T-helper 2 cell treated with Interferon-gamma antibody and Interleukin-4, amounts not matched to agents 5 μg/mL and 100 μg/mL, for 36 hours (primary cell): ENCODE results near the gene CATSPER2.
"Not testable (repeated sequence)": the region's sequence is repeated elsewhere in the genome, so short reads cannot be mapped to it uniquely, and the experiment has no call there.

ENCODE experiments used
- DNase-seq: peaks from one replicate; pipeline ENCODE4 v3.0.0; 2021; ENCODE audit warnings: low spot score
- H3K27ac Mint-ChIP-seq: one replicate; pipeline ENCODE4 v1.8.0; 2021; ENCODE audit warnings: mild to moderate bottlenecking, mixed read lengths
- H3K27me3 Mint-ChIP-seq: one replicate; pipeline ENCODE4 v1.8.0; 2021; ENCODE audit warnings: low read depth, mixed read lengths
- H3K36me3 Mint-ChIP-seq: one replicate; pipeline ENCODE4 v1.8.0; 2021; ENCODE audit warnings: low read depth, mixed read lengths
- H3K4me1 Mint-ChIP-seq: one replicate; pipeline ENCODE4 v1.8.0; 2021; ENCODE audit warnings: low read depth, mixed read lengths
- H3K4me3 Mint-ChIP-seq: one replicate; pipeline ENCODE4 v1.8.0; 2022; ENCODE audit warnings: mild to moderate bottlenecking, moderate library complexity, mixed read lengths
- H3K9me3 Mint-ChIP-seq: one replicate; pipeline ENCODE4 v1.8.0; 2021; ENCODE audit warnings: mixed read lengths

The CATSPER2 gene

DNA sequence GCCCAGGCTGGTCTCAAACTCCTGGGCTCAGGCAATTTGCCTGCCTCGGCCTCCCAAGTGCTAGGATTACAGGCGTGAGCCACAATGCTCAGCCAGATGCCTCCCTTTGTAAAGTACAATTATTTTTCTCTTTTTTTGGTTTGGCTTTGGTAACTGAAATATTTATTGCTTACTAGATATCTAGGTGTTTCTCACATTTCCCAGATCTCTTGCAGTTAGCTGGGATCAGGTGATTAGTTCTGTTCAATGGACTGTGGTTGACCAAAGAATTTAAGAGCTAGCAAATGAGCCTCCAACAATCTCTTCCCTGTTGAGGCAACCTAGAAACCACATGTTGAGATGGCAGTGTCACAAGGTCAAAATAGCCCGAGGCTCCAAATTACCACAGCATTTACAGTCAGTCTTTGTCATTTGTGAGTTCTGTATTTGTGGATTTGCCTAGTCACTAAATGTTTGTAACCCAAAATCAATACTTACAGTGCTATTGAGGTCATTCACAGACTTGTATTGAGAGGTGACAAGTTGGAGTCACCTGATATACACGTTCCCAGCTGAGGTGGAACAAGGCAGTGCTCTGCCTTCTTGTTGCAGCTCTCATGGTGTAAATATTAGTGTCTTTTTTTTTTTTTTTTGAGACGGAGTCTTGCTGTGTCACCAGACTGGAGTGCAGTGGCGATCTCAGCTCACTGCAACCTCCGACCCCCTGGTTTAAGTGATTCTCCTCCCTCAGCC, 26.4 kb downstream of the CATSPER2 start:
- H3K4me3 Mint-ChIP-seq, DNase-seq, H3K27ac Mint-ChIP-seq, H3K36me3 Mint-ChIP-seq, H3K9me3 Mint-ChIP-seq, H3K4me1 Mint-ChIP-seq, H3K27me3 Mint-ChIP-seq: not testable (repeated sequence)

DNA sequence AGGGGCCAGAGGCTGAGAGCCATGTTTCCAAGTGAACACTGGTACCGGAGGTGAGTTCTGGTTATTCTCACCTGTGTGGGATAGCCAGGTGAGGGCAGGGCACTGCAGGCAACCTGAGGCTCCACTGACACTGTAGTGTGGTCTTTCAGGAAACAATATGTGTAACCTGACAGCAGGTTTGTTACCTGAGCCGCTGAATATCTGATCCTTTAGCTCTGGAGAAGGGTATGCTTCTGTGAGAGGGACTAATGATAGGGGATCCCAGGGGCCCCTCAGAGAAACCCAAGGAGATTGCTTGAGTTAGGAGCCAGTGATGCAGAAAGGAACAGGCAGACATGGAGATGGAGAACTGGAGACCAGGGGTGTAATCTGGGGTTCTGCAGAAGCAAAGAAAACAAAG, 29.9 kb downstream of the CATSPER2 start, which contains the start of gene STRC:
Gene STRC (minus strand): TSS at position 101 of the 400 bp plus-strand sequence. CDS start 78 bp downstream, at position 23.
- H3K27me3 Mint-ChIP-seq, DNase-seq, H3K9me3 Mint-ChIP-seq, H3K4me1 Mint-ChIP-seq, H3K27ac Mint-ChIP-seq, H3K4me3 Mint-ChIP-seq, H3K36me3 Mint-ChIP-seq: not testable (repeated sequence)

DNA sequence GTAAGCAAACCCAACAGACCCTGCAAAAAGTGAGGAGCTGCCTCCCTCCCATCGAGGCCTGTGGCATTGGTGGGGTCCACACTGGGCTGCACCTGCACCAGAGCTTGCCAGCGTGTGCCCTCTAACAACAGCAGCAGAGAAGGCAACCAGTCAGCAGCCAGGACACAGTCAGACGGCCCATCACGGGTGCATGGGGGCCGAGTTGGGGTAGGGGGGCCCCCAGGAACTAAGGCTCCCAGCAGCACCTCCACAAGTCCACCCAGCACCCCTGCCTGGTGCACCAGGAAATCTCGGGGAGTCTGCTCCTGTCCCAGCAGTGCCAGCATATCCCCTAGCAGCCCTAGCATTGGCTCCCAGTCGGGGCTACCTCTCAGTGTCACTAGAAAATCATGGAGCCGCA, 30.9 kb downstream of the CATSPER2 start:
- not testable (repeated sequence) for H3K4me1 Mint-ChIP-seq, DNase-seq, H3K27me3 Mint-ChIP-seq, H3K36me3 Mint-ChIP-seq, H3K27ac Mint-ChIP-seq, H3K9me3 Mint-ChIP-seq, H3K4me3 Mint-ChIP-seq

DNA sequence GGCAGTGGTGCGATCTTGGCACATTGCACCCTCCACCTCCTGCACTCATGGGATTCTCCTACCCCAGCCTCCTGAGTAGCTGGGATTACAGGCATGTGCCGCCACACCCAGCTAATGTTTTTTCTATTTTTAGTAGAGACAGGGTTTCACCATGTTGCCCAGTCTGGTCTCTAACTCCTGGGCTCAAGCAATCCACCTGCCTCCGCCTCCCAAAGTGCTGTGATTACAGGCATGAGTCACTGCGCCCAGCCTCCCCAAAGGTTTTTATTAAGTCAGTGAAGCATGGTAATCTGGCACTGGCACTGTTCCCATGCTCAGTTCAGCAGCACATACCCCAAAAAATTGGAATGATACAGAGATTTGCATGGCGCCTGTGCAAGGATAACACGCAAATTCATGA, 46.4 kb downstream of the CATSPER2 start:
- H3K4me1 Mint-ChIP-seq, H3K36me3 Mint-ChIP-seq, H3K4me3 Mint-ChIP-seq, DNase-seq, H3K27ac Mint-ChIP-seq, H3K9me3 Mint-ChIP-seq: not testable (repeated sequence)
- H3K27me3 Mint-ChIP-seq, result peaks cover 14% of the 10 kb centered on the region

DNA sequence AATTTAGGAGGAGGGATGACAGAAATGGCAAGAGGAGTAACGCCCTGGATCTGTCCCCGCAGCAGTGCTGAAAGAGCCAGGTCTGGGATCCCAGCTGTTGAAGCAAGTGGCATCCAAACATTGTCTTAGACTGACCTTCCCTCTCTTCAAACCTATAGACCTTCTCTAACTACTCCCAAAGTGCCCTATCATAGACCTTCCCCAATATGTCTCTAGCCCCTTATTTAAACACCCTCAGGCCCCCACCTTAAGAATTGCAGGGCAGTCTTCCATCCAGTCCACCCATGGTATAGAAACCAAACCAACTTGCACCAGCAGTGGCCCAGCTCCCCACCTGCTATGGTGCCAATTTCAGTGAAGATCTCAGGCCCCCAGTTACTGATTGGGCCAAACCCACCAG, 48.4 kb downstream of the CATSPER2 start:
- not testable (repeated sequence) for H3K4me1 Mint-ChIP-seq, H3K9me3 Mint-ChIP-seq, H3K27ac Mint-ChIP-seq, H3K36me3 Mint-ChIP-seq, DNase-seq, H3K4me3 Mint-ChIP-seq
- H3K27me3 Mint-ChIP-seq, result peaks cover 19% of the 10 kb centered on the region

DNA sequence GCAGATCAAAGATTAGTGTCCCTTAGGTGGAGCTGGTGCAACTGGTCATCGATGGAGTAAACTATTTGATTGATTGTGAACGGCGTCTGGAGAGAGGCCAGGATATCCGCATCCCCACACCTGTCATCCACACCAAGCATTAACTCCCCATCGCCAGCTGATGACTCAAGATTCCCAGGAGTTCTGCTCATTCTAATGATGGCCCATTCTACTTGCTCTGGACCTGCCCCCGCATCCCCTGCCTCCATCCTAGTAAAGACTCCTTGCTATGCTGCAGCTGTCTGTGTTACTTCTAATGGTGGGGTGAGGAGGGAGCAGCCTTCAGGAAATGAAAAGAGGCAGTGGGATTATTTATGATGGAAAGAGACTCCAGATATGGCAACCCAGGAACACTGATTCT, 49.5 kb downstream of the CATSPER2 start:
- H3K4me1 Mint-ChIP-seq, H3K4me3 Mint-ChIP-seq, DNase-seq, H3K36me3 Mint-ChIP-seq, H3K27ac Mint-ChIP-seq, H3K9me3 Mint-ChIP-seq: not testable (repeated sequence)
- H3K27me3 Mint-ChIP-seq, result peaks cover 16% of the 10 kb centered on the region

DNA sequence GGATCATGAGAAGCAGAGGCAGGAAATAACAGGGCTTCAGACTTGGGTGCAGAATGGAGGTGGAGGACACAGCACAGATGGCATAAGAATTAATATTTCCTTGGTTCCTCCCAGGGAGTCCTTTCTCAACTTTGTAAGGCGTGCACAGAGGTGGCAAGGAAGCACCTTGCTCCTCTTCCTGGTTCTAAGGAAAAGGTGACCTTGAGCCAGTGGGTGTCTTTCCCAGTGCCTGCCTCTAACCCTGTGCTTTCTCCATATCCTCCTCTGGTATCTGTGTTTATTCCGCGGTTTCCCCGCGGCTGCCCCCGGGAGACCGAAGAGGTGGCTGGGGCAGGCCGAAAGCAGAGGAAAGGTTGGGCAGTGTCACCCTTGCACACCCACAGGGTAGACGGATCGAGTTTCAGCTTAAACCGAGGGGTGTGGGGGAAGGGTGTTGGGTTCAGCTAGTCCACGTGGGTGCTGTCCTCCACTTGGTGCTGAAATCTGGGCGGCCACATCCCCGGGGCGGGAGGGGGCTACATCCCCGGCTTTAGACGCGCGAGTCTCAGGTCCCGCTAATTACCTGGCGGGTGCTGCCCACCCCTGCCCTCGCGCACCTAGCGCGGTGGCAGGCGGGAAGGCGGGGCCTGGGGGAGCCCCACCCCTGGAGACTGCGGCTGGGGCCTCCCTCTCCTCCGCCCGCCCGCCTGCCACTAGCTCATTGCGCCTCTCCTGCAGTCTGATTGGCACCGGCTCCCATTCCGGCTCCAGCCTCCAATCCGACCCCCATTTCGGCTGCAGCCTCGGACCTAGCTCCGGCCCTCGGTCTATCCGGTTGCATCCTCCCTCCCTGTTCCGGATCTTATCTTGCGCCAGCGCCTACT, 55.1 kb downstream of the CATSPER2 start, which contains the start of gene CKMT1B:
Gene CKMT1B (plus strand): TSS at position 700 of the 863 bp plus-strand sequence. CDS start 192 bp downstream, outside the sequence.
- not testable (repeated sequence) for H3K4me3 Mint-ChIP-seq, H3K4me1 Mint-ChIP-seq, DNase-seq, H3K27ac Mint-ChIP-seq, H3K36me3 Mint-ChIP-seq, H3K9me3 Mint-ChIP-seq
- H3K27me3 Mint-ChIP-seq, result peaks cover 10% of the 10 kb centered on the region

DNA sequence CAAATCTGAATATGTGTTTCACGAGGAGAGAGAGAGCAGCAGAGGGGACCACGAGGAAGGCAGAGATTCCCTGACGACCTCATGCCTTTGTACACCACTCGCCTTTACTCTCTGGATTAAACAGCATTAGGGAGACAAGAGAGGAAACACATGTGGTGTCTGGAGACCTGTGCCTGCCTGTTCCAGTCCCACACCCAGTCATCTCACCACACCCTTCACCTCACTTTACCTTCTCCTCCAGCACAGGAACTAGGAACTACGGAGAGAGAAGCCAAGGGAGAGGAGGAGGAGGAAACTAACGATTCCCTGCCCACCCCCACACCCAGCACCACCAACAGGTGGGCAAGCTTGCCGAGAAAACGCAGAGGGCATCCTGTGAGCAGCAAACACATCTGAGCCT, 55.8 kb downstream of the CATSPER2 start:
- not testable (repeated sequence) for H3K36me3 Mint-ChIP-seq, H3K9me3 Mint-ChIP-seq, DNase-seq, H3K27me3 Mint-ChIP-seq, H3K4me1 Mint-ChIP-seq, H3K27ac Mint-ChIP-seq, H3K4me3 Mint-ChIP-seq

DNA sequence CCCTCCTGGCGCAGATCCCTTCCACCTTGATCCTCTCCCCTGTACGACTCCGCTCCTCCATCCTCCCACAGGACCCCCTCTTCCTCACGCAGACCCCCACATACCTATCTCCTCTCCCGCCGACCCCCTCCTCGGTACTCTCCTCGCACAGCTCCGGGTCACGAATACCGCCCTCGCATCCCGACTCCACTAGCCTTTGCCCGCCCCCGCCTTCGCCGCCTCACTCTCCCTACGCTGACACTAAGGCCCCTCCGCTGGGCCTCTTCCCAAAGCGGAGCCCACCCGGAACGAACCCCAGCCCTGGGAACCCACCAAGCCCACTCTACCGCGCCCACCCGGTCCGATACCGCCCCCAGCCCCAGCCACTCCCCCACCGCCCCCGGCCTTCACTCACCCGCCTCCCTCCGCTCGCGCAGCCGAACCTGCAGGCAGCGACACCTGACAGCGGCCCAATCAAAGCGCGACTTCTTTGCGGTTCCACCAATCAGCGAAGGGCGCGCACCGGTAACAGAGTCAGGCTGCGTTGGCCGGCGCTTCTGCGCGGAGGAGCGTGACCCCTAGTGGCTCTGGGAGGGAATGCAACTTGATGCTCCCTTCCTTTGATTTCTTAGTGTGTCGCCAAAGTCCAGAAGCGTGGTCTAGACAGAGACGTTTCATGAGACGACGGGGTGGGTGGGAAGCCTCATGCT, 58.7 kb downstream of the CATSPER2 start, which contains the start of gene PPIP5K1:
Gene PPIP5K1 (minus strand): TSS at position 431 of the 689 bp plus-strand sequence. CDS start 5,704 bp downstream, outside the sequence.
- not testable (repeated sequence) for H3K27me3 Mint-ChIP-seq, H3K4me3 Mint-ChIP-seq, H3K27ac Mint-ChIP-seq, DNase-seq, H3K4me1 Mint-ChIP-seq, H3K36me3 Mint-ChIP-seq, H3K9me3 Mint-ChIP-seq
